Keratinocyte (primary cell): Measurements from ENCODE around the gene PHETA1. TPM values are rescaled to one million over a fixed set of nuclear protein-coding genes. Genes with fewer than 3 reads are reported as not detected.

Source experiments
- DNase-seq: peaks from one replicate; pipeline ENCODE4 v3.0.0-alpha.2; 2011; ENCODE audit warnings: low read depth, missing footprints, low spot score
- FAIRE-seq: peaks from 2 replicates; lab custom pipeline; 2011; peaks lifted over from hg19 to GRCh38; lab: Jason Lieb, UNC
- H2AFZ ChIP-seq: 2 replicates; pipeline ENCODE4 v1.6.0; 2012; ENCODE audit warnings: low read length, control low read depth, inconsistent platforms; ENCODE audit not compliant: control insufficient read depth
- H3K27ac ChIP-seq: 2 replicates; pipeline ENCODE4 v1.5.1; 2011; ENCODE audit warnings: low read length; ENCODE audit not compliant: control insufficient read depth, insufficient read depth
- H3K27me3 ChIP-seq: 3 replicates; pipeline ENCODE4 v1.6.0; 2011; ENCODE audit warnings: low read length; ENCODE audit not compliant: control insufficient read depth, insufficient read depth; ENCODE audit errors: extremely low read depth
- H3K36me3 ChIP-seq, 2 experiments: 2 replicates in 1 of 2; 3 replicates in 1 of 2; pipeline ENCODE4 v1.5.1; 2011; ENCODE audit warnings: low read length in 2 of 2, mild to moderate bottlenecking in 1 of 2; ENCODE audit not compliant: control insufficient read depth in 2 of 2, insufficient read depth in 2 of 2; ENCODE audit errors: extremely low read depth in 1 of 2
- H3K4me1 ChIP-seq: 3 replicates; pipeline ENCODE4 v1.5.1; 2011; ENCODE audit warnings: low read length; ENCODE audit not compliant: control insufficient read depth, insufficient read depth; ENCODE audit errors: extremely low read depth
- H3K4me2 ChIP-seq: 3 replicates; pipeline ENCODE4 v1.6.0; 2011; ENCODE audit warnings: low read depth, low read length; ENCODE audit not compliant: control insufficient read depth, insufficient read depth; ENCODE audit errors: extremely low read depth
- H3K4me3 ChIP-seq, 3 experiments: fragments of 200-600 bp in 1 of 3; sonication (generic) in 1 of 3; 2 replicates in 2 of 3; 3 replicates in 1 of 3; pipeline ENCODE4 v1.5.1; 2011 to 2016; ENCODE audit warnings: low read length in 3 of 3, mild to moderate bottlenecking in 3 of 3, control low read depth in 2 of 3, inconsistent platforms in 1 of 3, low read depth in 1 of 3, mixed read lengths in 1 of 3, mixed run types in 1 of 3, moderate library complexity in 1 of 3; ENCODE audit not compliant: control insufficient read depth in 2 of 3, insufficient read depth in 2 of 3; ENCODE audit errors: extremely low read depth in 1 of 3
- H3K79me2 ChIP-seq: 2 replicates; pipeline ENCODE4 v1.6.0; 2012; ENCODE audit warnings: low read length; ENCODE audit not compliant: control insufficient read depth, insufficient read depth
- H3K9ac ChIP-seq: 3 replicates; pipeline ENCODE4 v1.6.0; 2011; ENCODE audit warnings: low read length; ENCODE audit not compliant: control insufficient read depth, insufficient read depth; ENCODE audit errors: extremely low read depth
- H3K9me1 ChIP-seq: 3 replicates; pipeline ENCODE4 v1.6.0; 2011; ENCODE audit warnings: low read length; ENCODE audit not compliant: control insufficient read depth, insufficient read depth; ENCODE audit errors: extremely low read depth
- H3K9me3 ChIP-seq: 2 replicates; pipeline ENCODE4 v1.5.1; 2012; ENCODE audit warnings: low read depth, low read length; ENCODE audit not compliant: control insufficient read depth
- H4K20me1 ChIP-seq: 3 replicates; pipeline ENCODE4 v1.6.0; 2011; ENCODE audit warnings: low read length; ENCODE audit not compliant: control insufficient read depth, insufficient read depth; ENCODE audit errors: extremely low read depth
- EZH2 ChIP-seq: IDR thresholded peaks from one replicate; pipeline ENCODE4 v1.6.1; 2012; ENCODE audit warnings: inconsistent platforms, mild to moderate bottlenecking, low read length, moderate library complexity
- dilution Hi-C: fragments of 300-500 bp; cut with MboI; formaldehyde crosslinking; loops from one replicate; pipeline ENCODE4 v1.7.0; 2020; ENCODE audit warnings: low sequenced_read_pairs; ENCODE audit not compliant: extremely low pct_ligation_motif_present
- polyA plus RNA-seq, 5 experiments: library from polyadenylated mRNA; depleted of rRNA in 3 of 5; stranded (reverse) in 3 of 5; stranded (forward) in 1 of 5; unstranded in 1 of 5; fragments of >200 nt; gene quantifications; 1 replicate in 1 of 5; 2 replicates in 3 of 5; 3 replicates in 1 of 5; pipeline versions ENCODE4 v1.2.1 to v1.2.3, GENCODE V29; 2011 to 2012; ENCODE audit warnings: missing spikeins in 2 of 5, low read depth in 1 of 5, low replicate concordance in 1 of 5
- TF ChIP-seq, protein P1 (sequence below), 3 experiments: IDR thresholded peaks in 1 of 3; conservative IDR thresholded peaks in 1 of 3; optimal IDR thresholded peaks in 1 of 3; 2 replicates in 2 of 3; 3 replicates in 1 of 3; pipeline versions ENCODE3 to v1.5.1; 2011; ENCODE audit warnings: low read length in 3 of 3, mild to moderate bottlenecking in 3 of 3, moderate library complexity in 2 of 3, control low read depth in 1 of 3, inconsistent platforms in 1 of 3; ENCODE audit not compliant: insufficient read depth in 2 of 3; ENCODE audit errors: extremely low read depth in 1 of 3

PHETA1 gene
- polyA plus RNA-seq, 1 donor (not counting 4 experiments of a cell fraction or from before 2014, with no cell fraction given), result 1.7 TPM

DNA sequence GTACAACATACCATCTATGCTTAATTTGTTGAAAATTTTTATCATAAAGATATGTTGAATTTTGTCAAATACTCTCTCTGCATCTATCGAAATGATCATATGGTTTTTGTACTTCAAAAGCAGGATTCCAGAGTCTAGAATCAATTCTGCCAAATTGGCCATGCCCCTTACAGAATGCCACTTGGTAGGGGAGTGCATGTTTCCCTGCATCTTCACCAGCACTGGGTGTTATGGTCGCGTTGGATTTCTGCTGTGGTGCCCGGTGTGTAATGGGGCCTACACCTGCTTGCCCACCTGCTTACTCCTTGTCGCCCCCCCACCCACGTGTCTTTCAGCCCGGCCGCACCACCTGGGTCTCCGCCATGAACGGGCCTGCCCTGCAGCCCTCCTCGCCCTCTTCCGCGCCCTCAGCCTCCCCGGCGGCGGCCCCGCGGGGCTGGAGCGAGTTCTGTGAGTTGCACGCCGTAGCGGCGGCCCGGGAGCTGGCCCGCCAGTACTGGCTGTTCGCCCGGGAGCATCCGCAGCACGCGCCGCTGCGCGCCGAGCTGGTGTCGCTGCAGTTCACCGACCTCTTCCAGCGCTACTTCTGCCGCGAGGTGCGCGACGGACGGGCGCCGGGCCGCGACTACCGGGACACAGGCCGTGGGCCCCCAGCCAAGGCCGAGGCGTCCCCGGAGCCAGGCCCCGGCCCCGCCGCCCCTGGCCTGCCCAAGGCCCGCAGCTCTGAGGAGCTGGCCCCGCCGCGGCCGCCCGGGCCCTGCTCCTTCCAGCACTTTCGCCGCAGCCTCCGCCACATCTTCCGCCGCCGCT lies 49.1 kb upstream of the PHETA1 start:
- Histone ChIP-seq H3K4me3 (no peak overlapping the region), H3K4me1 (peaks cover 10% of the 10 kb centered on the region), H3K9me1 (peaks cover 4% of the 10 kb centered on the region), H2AFZ (no peak overlapping the region), H3K27ac (no peak overlapping the region), H3K36me3 (peaks cover 0 to 13% of the 10 kb centered on the region in 2 experiments), H3K27me3 (no peaks in the 10 kb centered on the region), H3K9ac (no peak overlapping the region), H3K9me3 (no peaks in the 10 kb centered on the region), H3K79me2 (peaks cover 40% of the 10 kb centered on the region), H3K4me2 (no peak overlapping the region), H4K20me1 (peaks cover 14% of the 10 kb centered on the region)
- dilution Hi-C loops, result no loop called here
- FAIRE-seq (no peak), DNase-seq (no peak)
- TF ChIP-seq EZH2, result no peak

DNA sequence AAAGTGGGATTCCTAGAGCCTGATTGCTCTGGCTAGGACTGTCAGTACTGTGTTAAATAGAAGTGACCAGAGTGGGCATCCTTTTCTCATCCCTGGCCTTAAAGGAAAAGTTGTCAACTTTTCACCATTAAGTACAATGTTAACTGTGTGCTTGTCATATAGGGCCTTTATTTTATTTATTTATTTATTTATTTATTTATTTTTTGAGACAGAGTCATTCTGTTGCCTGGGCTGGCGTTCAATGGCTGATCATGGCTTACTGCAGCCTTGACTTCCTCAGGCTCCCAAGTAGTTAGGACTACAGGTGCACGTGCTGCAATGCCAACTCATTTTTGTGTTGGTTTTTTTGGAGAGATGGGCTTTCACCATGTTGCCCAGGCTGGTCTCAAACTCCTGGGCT lies 48.4 kb upstream of the PHETA1 start:
- Histone ChIP-seq H3K9me3 (no peaks in the 10 kb centered on the region), H3K9ac (no peak overlapping the region), H3K36me3 (peaks cover 0 to 13% of the 10 kb centered on the region in 2 experiments), H3K4me1 (peaks cover 10% of the 10 kb centered on the region), H3K79me2 (peaks cover 38% of the 10 kb centered on the region), H3K4me3 (no peak overlapping the region), H3K27me3 (no peaks in the 10 kb centered on the region), H3K27ac (no peak overlapping the region), H2AFZ (no peak overlapping the region), H4K20me1 (peaks cover 14% of the 10 kb centered on the region), H3K4me2 (no peak overlapping the region), H3K9me1 (peaks cover 4% of the 10 kb centered on the region)
- dilution Hi-C loops, result no loop called here
- DNase-seq, result no peak
- no peak for FAIRE-seq
- TF ChIP-seq, protein P1, sequence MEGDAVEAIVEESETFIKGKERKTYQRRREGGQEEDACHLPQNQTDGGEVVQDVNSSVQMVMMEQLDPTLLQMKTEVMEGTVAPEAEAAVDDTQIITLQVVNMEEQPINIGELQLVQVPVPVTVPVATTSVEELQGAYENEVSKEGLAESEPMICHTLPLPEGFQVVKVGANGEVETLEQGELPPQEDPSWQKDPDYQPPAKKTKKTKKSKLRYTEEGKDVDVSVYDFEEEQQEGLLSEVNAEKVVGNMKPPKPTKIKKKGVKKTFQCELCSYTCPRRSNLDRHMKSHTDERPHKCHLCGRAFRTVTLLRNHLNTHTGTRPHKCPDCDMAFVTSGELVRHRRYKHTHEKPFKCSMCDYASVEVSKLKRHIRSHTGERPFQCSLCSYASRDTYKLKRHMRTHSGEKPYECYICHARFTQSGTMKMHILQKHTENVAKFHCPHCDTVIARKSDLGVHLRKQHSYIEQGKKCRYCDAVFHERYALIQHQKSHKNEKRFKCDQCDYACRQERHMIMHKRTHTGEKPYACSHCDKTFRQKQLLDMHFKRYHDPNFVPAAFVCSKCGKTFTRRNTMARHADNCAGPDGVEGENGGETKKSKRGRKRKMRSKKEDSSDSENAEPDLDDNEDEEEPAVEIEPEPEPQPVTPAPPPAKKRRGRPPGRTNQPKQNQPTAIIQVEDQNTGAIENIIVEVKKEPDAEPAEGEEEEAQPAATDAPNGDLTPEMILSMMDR (optimal IDR thresholded peaks at IDR 0.05 in 1 of 3, IDR thresholded peaks at IDR 0.05 in 1 of 3, conservative IDR thresholded peaks at IDR 0.05 in 1 of 3; ENCODE audit: extremely low read depth in 1 of 3, insufficient read depth in 2 of 3, low read length in 3 of 3), result no peak
